Vagina (tissue), 2 donors: ENCODE measurements around the gene SLC35E3.

ENCODE experiments used
- CTCF ChIP-seq, 3 experiments: fragments of 450-650 bp in 2 of 3; fragments of 200-600 bp in 1 of 3; sonication (generic) in 1 of 3; IDR thresholded peaks; one replicate each; pipeline ENCODE4 v1.5.1; 2017 to 2019; ENCODE audit warnings: antibody characterized with exemption in 3 of 3, mild to moderate bottlenecking in 2 of 3, moderate library complexity in 2 of 3
- POLR2A ChIP-seq, 2 donors: fragments of 450-650 bp; IDR thresholded peaks; one replicate each; pipeline ENCODE4 v1.6.1; 2017; ENCODE audit warnings: antibody characterized with exemption in 2 of 2, mild to moderate bottlenecking in 2 of 2, moderate library complexity in 2 of 2

- TF ChIP-seq CTCF (IDR thresholded peaks at IDR 0.05) (no peak), POLR2A (IDR thresholded peaks at IDR 0.05) (no peak)
Observed at GRCh38 chr12:68773582-68773981, 27.6 kb downstream of the SLC35E3 start.
